OCI-LY7 (cell line): ENCODE data around the gene CTR9.

ENCODE experiments used
- EZH2phosphoT487 ChIP-seq: fragments of 200-600 bp; sonication (generic); IDR thresholded peaks from 2 replicates; pipeline ENCODE4 v1.6.1; 2018; ENCODE audit warnings: low read depth, borderline replicate concordance, mild to moderate bottlenecking, mixed run types, antibody characterized with exemption, low read length, moderate library complexity, mixed read lengths
- TF ChIP-seq, protein P1 (sequence below): fragments of 200-600 bp; sonication (generic); conservative IDR thresholded peaks from 2 replicates; pipeline ENCODE4 v1.5.1; 2014; ENCODE audit warnings: mild to moderate bottlenecking, antibody characterized with exemption, low read length, moderate library complexity, mixed read lengths

- no peak for TF ChIP-seq EZH2phosphoT487
- TF ChIP-seq, protein P1, sequence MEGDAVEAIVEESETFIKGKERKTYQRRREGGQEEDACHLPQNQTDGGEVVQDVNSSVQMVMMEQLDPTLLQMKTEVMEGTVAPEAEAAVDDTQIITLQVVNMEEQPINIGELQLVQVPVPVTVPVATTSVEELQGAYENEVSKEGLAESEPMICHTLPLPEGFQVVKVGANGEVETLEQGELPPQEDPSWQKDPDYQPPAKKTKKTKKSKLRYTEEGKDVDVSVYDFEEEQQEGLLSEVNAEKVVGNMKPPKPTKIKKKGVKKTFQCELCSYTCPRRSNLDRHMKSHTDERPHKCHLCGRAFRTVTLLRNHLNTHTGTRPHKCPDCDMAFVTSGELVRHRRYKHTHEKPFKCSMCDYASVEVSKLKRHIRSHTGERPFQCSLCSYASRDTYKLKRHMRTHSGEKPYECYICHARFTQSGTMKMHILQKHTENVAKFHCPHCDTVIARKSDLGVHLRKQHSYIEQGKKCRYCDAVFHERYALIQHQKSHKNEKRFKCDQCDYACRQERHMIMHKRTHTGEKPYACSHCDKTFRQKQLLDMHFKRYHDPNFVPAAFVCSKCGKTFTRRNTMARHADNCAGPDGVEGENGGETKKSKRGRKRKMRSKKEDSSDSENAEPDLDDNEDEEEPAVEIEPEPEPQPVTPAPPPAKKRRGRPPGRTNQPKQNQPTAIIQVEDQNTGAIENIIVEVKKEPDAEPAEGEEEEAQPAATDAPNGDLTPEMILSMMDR: no peak
Measured at GRCh38 chr11:10728154-10728553, 22.9 kb upstream of the CTR9 start.
